ENCODE measurements around the gene LIMD2.

The LIMD2 gene

GRCh38 chr17:63741408-63742173, 41.7 kb upstream of the LIMD2 start, which contains the start of gene STRADA (continued):
- TF ChIP-seq ZSCAN23 (tag by site-specific recombination; IDR thresholded peaks at IDR 0.05): peak; percentile 50; the same call in 1 of the 2 replicates
- TF ChIP-seq ZIC2 (tag by site-specific recombination; IDR thresholded peaks at IDR 0.05): peak; percentile 89
- no peak for TF ChIP-seq TSHZ1 (tag by site-specific recombination; IDR thresholded peaks at IDR 0.05; ENCODE audit: borderline replicate concordance)
- no peak for TF ChIP-seq ZNF473 (tag by site-specific recombination; IDR thresholded peaks at IDR 0.05)
- peak; percentile 44; the same call in 1 of the 2 replicates for TF ChIP-seq ZBTB21 (tag by site-specific recombination; IDR thresholded peaks at IDR 0.05)
- 0 out of 2 replicates have a peak, but pooled peaks have one; percentile 21 for TF ChIP-seq PRDM1 (tag by site-specific recombination; IDR thresholded peaks at IDR 0.05)
- no peak for TF ChIP-seq ZNF157 (tag by site-specific recombination; IDR thresholded peaks at IDR 0.05)
- no peak for TF ChIP-seq MYNN (tag by site-specific recombination; IDR thresholded peaks at IDR 0.05; ENCODE audit: borderline replicate concordance)
- TF ChIP-seq ZBTB20 (tag by site-specific recombination; IDR thresholded peaks at IDR 0.05): peak; percentile 96
- peak; percentile 76 for TF ChIP-seq ZBTB26 (tag by site-specific recombination; optimal IDR thresholded peaks at IDR 0.05)
- TF ChIP-seq ZNF580 (tag by site-specific recombination; IDR thresholded peaks at IDR 0.05): peak; percentile 80
- TF ChIP-seq ZNF280D (tag by site-specific recombination; IDR thresholded peaks at IDR 0.05): no peak
- no peak for TF ChIP-seq ZNF777 (tag by site-specific recombination; IDR thresholded peaks at IDR 0.05; ENCODE audit: borderline replicate concordance)
- TF ChIP-seq ZNF621 (tag by site-specific recombination; IDR thresholded peaks at IDR 0.05): no peak
- no peak; the same call in 1 of the 2 replicates for TF ChIP-seq ZNF184 (tag by site-specific recombination; IDR thresholded peaks at IDR 0.05)
- no peak for TF ChIP-seq CTCF (tag by site-specific recombination; IDR thresholded peaks at IDR 0.05)
- TF ChIP-seq ZNF18 (tag by site-specific recombination; IDR thresholded peaks at IDR 0.05): no peak
- no peak for TF ChIP-seq SALL2 (tag by site-specific recombination; IDR thresholded peaks at IDR 0.05; ENCODE audit: borderline replicate concordance)
- TF ChIP-seq ZNF544 (tag by site-specific recombination; IDR thresholded peaks at IDR 0.05): no peak
- TF ChIP-seq ZNF791 (tag by site-specific recombination; IDR thresholded peaks at IDR 0.05): no peak
- no peak for TF ChIP-seq ZNF416 (tag by site-specific recombination; IDR thresholded peaks at IDR 0.05)
- no peak for TF ChIP-seq ZNF155 (tag by site-specific recombination; IDR thresholded peaks at IDR 0.05)
- peak; percentile 78 for TF ChIP-seq ZBTB48 (tag by site-specific recombination; IDR thresholded peaks at IDR 0.05)
